ENCODE measurements around the gene DKC1.

DNA sequence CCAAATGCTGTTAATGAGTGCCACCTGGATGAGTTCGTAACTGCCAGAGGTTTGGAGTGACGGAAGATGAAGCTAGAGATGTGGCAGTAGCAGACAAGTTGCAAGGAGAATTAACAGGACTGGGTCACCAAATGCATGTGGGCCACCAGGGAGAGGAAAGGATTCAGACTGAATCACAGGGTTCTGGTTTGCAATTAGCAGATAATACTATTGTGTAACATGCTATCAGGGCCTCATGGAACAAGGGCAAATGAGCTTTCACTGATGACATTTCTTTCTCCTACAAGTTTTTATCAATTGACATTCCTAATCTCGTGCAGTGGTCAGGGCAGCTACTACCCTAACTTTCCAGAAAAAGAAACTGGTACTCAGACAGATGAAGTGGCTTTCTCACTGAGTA is 33.2 kb upstream of the DKC1 start:
- TF ChIP-seq ZNF274 (IDR thresholded peaks at IDR 0.05; ENCODE audit: low read depth, low read length), result no peak
- no peak for TF ChIP-seq YY1 (IDR thresholded peaks at IDR 0.05; ENCODE audit: insufficient read depth, insufficient read length)
